HT1080 (cell line): Measurements from ENCODE around the gene CRELD2. TPM values are rescaled to one million over a fixed set of nuclear protein-coding genes. Genes with fewer than 3 reads are reported as not detected.

Experiments used
- DNase-seq: peaks from one replicate; pipeline ENCODE4 v3.0.0-alpha.2; 2015; ENCODE audit warnings: low read depth
- total RNA-seq: library from RNA; depleted of rRNA; stranded (reverse); fragments of >200 nt; shearing (Covaris generic); gene quantifications from 2 replicates; pipeline ENCODE4 v1.2.3, GENCODE V29; 2014

The CRELD2 gene
- total RNA-seq, 1 experiment from 2014 or later: 53.1 TPM

- DNase-seq: no peak
Observed at GRCh38 chr22:49886346-49887063, 31.9 kb upstream of the CRELD2 start.

DNA sequence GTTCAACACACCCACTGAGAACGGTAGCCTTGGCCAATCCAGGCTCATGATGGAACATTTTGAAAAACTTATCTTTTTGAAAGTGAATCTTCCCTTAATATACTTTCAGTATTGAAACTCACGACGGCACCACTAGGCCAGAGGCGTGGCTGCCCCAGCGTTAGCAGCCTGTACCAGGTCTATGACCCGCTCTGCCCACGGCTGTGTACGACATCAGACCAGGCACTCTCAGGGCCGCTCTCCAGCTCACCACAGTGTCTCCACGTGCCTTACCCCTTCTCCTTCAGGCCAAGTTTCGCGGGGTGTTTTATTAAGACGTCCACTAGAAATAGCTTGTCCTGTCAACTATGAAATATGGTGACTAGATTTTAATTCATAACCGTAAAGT lies 31.4 kb upstream of the CRELD2 start:
- DNase-seq: no peak

- DNase-seq: no peak
Observed at GRCh38 chr22:49887702-49888101, 30.7 kb upstream of the CRELD2 start.

DNA sequence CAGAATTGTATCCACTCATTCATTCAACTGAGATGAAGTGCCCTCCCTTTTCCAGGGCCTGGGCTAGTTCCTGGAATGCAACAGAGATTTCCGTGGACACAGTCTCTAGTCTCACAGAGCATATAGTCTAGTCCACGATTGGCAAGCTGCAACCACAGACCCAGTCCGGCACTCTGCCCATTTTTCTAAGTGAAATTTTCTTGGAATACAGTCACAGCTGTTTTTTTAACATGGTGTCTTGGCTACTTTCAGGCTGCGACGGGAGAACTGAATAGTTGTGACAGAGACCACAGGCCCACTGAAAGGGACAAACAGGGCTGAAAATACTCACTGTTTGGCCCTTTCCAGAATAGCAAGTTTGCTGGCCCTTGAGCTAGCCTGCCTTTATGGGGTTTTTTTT lies 29.4 kb upstream of the CRELD2 start:
- no peak for DNase-seq

- no peak for DNase-seq
Observed at GRCh38 chr22:49892226-49892899, 26.1 kb upstream of the CRELD2 start.

GRCh38 chr22:49893025-49893424 lies 25.4 kb upstream of the CRELD2 start:
- DNase-seq: no peak

DNA sequence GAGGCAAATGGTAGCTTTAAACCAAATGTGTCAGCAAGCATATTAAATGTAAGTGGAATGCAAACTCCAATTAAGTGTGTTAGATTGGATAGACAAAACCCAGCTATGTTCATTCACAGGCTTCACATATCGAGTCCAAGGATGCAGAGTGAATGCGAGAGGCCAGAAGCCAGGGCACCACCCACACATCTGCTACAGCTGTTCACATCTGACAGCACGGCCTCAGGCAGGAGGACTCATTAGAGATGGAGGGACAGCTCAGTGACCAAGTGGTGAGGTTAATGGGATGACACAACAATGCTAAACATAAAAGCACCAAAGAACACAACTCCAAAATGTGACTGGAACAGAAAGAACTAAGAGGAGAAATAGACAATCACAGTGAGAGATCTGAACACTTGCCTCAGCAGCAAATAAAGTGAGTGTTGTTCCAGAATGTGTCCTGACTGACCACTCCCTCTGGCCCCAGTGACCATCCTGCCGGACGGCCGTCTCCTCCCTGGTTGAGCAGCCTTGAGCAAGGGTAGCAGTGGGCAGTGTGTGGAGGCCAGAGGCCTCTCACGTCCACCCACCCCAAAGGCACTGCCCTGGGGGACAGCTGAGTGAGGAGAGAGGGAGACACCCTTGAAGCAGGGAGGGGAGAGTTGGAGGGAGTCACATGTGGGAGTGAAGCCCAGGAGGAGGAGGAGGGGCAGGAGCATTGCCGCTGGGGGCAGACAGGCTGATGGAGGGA lies 23.9 kb upstream of the CRELD2 start:
- DNase-seq: no peak

- no peak for DNase-seq
Observed at GRCh38 chr22:49896201-49896600, 22.2 kb upstream of the CRELD2 start.

GRCh38 chr22:49897015-49897684 lies 21.3 kb upstream of the CRELD2 start:
- DNase-seq: no peak

GRCh38 chr22:49899530-49899929 lies 18.9 kb upstream of the CRELD2 start:
- DNase-seq: no peak

DNA sequence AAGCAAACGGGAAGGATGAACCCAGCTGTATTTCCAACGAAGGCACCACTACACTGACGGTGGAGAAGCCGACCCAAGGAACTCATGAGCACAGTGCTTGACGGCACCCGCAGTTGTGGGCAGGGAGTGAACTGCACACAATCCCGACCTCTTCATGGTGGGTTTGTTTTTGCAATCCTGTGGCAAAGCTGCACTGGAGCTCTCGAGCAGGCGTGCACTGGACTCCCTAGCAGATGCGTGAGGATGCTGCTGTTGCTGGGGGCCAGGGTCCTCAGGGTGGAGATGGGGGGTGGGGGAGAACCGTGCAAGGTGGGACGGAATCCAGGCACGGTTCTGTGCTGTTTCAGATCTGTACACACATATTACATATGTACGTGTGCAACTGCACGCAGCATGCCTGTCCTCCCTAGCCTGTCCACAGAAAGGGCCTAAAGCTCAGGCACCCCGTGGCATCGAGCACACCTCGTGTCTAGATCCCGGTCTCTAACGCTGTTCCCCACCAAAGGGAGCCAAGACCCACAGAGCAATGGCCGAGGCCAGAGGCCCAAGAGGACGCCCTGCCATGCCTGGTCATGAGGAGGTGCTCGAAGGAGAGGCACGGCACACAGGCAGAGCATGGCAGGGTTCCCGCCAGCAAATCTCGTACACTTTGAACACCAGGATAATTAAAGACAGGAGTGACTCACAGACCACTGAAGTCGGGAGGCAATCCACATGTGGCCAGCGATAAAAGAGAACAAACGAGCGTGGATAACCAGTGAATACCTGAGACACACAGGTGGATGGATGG lies 17.8 kb upstream of the CRELD2 start:
- no peak for DNase-seq

DNA sequence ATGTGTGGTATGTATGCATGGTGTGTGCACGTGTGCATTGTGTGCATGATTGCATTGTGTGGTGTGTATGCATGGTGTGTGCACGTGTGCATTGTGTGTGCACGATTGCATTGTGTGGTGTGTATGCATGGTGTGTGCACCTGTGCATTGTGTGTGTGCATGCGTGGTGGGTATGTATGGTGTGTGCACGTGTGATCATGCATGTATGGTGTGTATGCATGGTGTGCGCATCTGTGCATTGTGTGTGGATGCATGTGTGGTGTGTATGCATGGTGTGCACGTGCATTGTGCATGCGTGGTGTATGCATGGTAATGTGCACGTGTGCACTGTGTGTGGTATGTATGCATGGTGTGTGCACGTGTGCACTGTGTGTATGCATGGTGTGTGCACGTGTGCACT lies 17.0 kb upstream of the CRELD2 start:
- DNase-seq: no peak

DNA sequence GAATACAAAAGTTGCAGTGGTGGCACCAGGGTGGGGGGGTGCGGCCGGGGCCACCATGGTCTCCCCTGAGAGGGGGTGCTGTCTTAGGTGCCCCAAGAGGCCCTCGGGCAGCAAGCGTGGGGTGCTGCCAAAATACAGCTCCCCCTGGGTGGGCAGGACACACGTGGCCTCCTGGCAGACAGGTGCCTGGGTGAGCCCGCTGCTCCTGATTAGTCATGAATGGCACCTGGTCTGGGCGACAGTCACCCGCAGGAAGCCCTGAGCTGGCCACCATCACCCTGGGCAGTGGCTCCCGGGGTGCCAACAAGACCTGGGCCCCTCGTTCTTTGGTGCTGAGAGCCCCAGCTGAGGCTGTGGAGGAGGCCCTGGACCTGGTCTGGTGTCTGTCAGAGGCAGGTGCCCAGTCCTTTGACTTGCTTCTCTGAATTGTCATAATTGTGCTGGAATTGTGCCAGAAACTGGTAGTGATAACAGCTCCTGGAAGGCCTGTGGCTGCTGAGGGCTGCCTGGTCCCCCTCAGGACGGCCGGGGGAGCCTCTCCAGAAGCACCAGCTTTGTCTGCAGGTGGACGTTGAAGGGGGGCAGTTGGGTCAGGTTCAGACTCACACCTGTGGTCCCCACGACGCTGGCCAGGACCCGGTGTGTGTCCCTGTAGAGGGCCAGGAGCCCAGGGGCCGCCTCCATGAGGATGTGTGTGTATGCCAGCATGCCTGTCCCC lies 15.0 kb upstream of the CRELD2 start:
- DNase-seq: no peak

- DNase-seq: no peak
Observed at GRCh38 chr22:49904040-49904369, 14.4 kb upstream of the CRELD2 start.

- no peak for DNase-seq
Observed at GRCh38 chr22:49905465-49905864, 13.0 kb upstream of the CRELD2 start.

DNA sequence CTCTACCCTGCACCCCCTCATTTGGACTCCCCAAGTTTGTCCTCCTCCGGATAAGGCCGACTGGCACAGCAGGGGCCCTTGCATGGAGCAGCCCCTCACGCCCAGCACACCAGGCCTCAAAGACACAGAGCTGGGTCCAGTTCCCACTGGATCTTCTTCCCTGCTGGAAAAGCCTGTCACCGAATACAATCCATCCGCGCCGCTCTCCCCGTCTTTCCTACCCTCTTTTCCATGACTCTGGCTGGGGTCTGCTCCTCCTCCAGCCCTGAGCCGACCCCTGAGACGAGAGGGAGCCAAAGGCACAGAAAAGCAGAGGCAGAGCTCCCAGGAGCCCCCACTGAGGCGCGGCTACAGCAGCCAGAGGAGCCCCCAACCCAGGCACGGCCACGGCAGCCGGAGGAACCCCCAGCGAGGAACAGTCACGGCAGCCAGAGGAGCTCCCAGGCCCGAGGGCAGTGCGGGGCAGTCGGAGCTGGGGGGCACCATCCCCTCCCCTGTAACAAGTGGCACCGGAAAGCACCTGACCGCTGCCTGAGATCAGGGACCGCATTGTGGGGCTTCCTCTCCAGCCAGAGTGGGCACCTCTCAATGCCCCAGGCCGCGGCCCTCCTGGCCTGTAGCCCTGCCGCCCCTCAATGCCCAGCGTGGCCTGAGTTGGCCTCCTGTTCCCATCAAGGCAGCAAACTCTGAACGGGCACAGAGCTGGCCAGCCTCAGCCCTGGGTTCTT lies 12.2 kb upstream of the CRELD2 start:
- no peak for DNase-seq

GRCh38 chr22:49906799-49907290 lies 11.6 kb upstream of the CRELD2 start:
- DNase-seq: no peak

GRCh38 chr22:49907807-49908206 lies 10.6 kb upstream of the CRELD2 start:
- no peak for DNase-seq

- no peak for DNase-seq
Observed at GRCh38 chr22:49909476-49910205, 8.8 kb upstream of the CRELD2 start.
